Fibroblast of peridontal ligament (primary cell): ENCODE measurements around the gene FGF21.

Experiments
- DNase-seq: peaks from one replicate; pipeline ENCODE4 v3.0.0-alpha.2; 2010; ENCODE audit errors: extremely low read depth

FGF21 gene

GRCh38 chr19:48728911-48729664 is 26.2 kb upstream of the FGF21 start:
- DNase-seq: no peak

GRCh38 chr19:48731452-48731851 is 23.9 kb upstream of the FGF21 start:
- no peak for DNase-seq

- no peak for DNase-seq
These were observed 20.7 kb upstream of the FGF21 start for GRCh38 chr19:48734625-48735024.

DNA sequence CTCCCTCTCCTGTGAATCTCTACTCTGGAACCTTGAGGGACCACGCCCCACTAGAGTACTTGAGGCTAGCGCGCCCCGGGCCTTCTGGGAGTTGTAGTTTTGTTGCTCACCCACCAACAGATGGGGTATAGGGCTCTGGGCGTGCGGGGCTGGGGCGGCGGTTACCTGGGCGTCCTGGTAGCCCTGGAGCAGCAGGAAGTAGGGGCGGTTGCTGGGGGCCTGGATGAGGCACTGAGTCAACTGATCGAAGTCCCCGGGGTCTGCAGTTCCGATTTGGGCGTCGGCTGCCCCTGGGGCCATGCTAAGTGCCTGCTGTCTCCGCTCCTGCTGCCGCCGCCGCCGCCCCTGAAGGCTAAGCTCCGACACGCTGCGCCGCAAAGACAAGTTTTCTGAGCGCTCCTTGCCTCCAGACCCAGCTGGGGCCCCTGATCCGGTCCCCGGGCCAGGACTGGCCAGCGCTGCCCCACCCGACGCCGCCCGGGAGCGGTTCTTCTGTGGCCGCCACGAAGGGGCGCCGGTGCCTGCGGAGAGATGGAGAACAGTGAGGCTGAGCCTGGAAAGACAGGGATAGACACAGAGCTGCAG is 20.2 kb upstream of the FGF21 start:
- DNase-seq: no peak

- no peak for DNase-seq
These were observed 17.8 kb upstream of the FGF21 start for GRCh38 chr19:48737360-48737998.

DNA sequence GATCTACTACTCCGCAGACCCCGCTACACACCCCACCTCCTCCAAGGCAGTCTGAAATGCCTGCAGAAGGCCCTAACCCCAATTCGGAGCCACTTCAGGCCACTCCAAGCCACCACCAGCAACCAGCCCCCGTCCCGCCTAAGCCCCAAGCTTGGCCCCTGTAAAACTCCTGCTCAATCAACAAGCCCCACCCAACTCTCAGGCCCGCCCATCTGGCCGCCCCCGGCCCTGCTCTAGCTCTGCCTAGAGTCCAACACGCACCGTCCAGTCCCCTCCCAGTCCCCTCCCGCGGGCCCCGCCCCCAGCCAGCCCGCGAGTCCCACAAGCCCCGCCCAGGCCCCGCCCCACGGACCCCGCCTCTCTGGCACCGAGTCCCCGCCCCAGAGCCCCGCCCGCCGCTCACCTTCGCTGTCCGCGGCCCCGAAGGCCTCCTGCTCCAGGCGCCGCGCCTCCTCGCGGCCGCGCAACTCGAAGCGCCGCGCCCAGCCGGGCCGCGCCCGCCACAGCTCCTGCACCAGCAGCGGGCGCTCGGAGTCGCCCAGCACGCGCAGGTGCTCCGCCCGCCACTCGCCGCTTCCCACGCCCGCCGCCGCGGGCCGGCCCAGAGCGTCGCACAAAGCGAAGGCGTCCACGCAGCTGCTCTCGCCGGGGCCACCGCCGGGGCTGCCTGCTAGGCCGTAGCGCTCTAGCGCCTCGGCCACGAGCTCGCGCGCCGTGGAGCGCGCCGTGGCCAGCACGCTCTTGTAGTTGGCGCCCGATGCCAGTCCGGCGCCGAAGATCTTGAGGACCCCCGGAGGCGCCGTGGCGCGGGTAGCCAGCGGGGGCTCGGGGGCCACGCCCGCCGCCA is 16.5 kb upstream of the FGF21 start:
- DNase-seq: peak; percentile 18

GRCh38 chr19:48739404-48740163 is 15.7 kb upstream of the FGF21 start:
- DNase-seq: no peak

DNA sequence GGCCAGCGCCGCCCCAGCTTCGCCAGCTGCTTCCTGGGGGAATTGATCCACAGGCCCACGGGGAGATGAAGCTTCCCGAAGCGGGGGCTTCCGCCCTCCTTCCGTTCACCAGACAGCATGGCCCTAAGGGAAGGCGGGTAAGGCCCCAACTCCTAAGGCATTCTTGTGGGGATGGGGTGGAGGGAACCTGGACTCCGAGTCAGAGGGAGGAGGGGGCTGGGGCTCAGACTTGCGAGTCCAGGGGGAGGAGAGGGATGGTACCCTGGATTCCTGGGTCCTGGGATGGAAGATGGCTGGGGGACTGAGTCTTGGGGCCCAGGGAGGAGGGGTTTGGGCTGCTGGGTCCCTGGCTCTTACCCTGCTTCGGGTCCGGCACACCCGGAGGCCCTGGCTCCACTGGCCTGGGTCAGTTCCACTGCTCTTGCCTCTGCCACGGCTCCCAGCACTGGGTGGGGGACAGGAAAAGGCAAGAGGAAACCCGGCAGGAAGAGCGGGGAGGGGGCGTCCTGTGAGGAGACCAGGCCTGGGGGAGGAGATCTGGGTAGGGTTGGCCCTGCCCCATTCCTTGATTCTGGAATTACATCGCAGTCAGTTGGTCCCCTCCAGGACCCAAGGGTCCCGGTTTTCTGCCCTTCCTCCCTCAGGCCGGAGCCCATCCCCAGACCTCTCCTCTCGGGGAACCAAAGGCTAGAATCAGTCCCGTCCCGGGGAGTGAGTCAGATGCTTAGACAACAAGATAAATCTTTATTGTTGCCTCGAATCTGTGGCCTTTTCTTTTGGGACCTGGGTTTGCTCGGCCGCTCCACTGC is 15.0 kb upstream of the FGF21 start, which contains the start of gene RASIP1:
RASIP1 (minus strand) TSS at position 447 of the 809 bp plus-strand sequence; CDS start at position 119, 328 bp downstream.
- no peak for DNase-seq

DNA sequence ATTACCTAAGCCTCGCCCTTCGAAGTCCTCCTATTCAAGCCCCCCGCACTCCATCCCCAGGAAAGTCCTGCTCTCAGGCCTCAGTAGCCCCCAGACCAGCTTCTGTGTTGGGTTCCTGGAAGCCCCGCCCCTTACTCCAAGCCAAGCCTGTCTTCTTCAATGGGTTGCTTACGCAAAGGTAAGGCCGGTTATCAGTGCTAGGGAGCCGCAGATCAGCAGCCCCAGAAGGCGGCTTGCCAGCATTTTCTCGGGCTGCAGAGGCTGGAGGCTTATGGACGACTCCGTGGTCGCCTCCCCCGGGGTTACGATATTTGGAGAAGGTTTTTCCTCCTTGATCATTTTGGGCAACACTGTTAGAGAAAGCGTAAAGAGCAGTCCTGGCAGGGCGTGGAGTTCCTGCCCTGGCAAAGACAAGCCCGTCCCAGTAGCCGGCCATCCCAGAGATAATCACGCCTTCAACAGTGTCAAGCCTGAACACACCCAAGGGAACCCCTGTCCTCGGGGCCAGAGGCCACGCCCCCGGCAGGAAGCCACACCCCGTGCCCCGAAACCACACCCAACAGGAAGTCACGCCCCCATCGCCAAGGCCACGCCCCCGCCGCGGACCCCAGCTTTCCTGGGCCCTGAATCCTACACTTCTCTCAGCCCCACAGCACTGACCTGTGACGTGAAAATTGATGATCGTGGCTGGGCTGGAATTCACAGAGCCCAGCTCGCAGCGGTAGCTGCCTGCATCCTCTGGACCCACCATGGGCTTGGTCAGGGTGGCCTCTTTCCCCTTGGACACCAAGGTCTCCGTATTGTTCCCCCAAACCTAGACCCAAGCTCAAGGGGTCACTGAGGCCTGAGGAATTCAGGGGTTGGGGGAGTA is 14.0 kb upstream of the FGF21 start:
- no peak for DNase-seq

- no peak for DNase-seq
These were observed 13.2 kb upstream of the FGF21 start for GRCh38 chr19:48742096-48742495.

DNA sequence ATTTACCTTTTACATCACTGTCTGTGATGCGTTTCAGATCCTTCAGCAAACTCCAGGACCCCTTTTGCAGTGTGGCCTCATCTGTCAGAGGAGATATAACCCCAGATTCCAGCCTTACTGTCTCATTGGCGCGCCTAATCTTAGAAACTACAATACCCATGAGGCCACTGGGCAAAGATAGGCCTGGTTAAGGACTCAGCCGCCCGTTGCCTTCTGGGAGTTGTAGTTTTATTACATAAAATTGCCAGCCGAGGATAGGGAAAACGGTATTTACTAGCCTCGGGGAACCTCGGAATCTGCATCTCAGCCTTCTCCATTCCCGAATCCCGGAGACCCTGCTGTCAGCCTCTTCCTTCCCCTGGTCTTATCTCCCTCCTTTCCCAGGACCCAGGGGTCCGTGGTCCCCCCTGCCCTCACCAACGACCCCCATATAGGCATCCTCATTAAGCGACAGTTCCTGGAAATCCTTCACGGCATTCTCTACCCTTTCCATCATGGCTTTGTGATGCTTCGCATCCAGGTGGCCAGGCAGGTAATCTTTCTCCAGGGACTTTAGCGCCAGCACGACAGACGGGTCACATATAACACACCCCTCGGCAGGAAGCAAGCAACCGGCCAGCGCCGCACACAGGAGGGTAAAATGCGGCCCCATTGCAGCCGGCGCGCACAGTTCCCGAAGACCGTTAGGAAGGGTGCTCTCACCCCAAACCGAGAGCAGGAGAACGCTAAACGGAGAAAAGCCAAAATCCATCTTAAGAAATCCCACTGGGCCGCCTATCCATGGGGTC is 9.9 kb upstream of the FGF21 start:
- DNase-seq: peak; percentile 30

DNA sequence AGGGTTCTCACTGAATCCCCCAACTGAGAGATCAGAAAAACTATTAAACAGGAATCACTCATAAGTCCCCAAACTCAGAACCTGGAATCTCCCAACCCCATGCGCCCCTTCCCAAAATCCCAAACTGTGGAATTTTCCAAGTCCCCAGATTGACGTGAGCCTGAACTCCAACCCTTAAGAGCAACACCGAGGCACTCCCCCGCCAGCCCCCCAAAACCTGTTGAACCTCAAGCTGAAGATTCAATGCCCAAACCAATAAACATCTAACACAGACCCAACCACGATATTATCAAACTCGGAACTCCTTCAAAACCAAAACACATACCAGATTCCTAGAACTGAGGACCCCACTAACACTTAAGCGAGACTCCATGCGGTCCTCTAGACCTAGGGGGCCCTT is 9.2 kb upstream of the FGF21 start:
- DNase-seq: no peak

DNA sequence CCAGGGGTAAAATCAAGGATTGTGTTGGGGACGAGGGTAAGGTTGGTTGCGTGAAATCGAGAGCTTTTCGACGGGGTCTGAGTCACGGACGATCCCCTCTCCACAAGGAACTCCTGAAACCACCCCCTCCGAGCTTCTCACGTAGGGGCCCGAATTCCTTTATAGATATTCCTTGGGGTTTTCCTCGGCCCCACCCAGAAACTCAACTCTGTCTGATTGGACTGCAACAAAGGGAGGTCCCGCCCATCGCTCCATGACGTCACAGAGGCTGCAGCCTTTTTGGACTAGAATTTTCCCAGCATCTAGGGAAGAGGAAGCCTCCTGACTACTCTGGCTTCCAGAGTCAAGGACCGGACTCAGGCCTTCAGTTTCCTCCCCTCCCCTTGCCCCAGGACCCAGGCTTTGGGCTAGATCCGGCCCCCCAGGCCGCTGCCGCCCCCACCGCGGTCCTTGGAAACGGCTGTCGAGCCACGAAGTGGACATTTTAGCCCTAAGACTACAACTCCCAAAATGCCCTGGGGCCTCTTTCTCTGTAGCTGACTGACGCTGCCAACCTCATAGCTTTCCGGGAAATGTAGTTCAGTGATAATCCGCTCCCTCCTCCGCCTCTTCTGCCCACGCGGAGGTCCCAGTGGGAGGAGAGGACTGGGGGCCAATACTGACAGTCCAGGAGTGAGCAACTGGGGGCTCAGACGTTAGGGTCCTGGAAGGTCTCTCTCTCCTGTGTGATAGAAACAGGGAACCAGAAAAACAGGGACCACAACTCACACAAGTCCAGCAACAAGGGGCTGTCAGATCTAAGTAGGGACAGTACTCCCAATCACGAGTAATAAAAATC is 8.4 kb upstream of the FGF21 start, which contains the start of gene IZUMO1:
IZUMO1 (minus strand) TSS at position 172 of the 838 bp plus-strand sequence. CDS start 1,050 bp downstream, outside the sequence.
- DNase-seq: peak; percentile 78

- no peak for DNase-seq
These were observed 5.6 kb upstream of the FGF21 start for GRCh38 chr19:48749571-48750198.

DNA sequence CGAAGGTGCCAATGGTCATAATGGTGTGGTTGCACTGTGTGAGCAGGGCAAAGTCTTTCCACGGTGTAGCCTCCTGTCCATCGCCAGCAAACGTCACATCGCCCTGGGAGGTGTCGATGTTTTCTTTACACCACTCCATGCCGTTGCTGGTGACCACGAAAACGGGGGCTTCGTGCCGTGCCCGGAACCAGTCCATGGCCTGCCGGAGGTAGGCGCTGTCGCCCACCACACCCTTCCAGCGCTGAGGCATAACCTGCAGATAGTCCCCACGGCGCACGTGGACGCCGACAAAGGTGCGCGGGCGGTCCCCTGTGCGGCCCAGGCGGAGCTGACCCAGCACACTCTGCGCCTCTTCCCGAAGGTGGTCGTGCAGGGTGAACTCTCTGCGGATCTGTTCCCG is 5.0 kb upstream of the FGF21 start:
- no peak for DNase-seq

GRCh38 chr19:48750771-48751504 is 4.4 kb upstream of the FGF21 start:
- no peak for DNase-seq
